ENCODE results near the gene MAGI3. TPM values are rescaled to one million over a fixed set of nuclear protein-coding genes. Genes with fewer than 3 reads are reported as not detected.
"Not testable (repeated sequence)": the region's sequence is repeated elsewhere in the genome, so short reads cannot be mapped to it uniquely, and the experiment has no call there.

MAGI3 gene
- total RNA-seq, 1 experiment from 2014 or later, result 1.4 TPM

GRCh38 chr1:113542221-113542701 is 151.9 kb downstream of the MAGI3 start:
- DNase-seq (ENCODE audit: low spot score), result no peak
- in situ Hi-C loops (cut with HindIII; ENCODE audit: low sequenced_read_pairs), result no loop called here

DNA sequence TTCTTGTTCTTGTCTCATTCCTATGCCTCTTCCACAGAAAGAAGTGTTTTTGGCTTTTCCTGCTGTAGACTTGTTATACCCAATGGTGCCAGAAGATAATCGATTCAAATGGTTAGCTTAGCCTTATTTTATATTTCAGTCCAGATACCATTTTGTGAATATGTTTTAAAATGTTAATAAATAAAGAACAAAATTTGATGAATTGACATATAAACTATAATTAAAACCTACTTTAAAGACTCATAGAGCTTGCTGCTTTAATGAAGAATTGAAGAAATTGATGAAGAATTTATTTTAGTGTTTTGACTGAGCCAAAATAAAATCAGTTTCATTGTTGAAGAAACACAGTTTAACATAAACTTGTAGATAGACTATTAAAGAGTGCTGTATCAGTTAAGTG is 152.8 kb downstream of the MAGI3 start:
- DNase-seq (ENCODE audit: low spot score), result no peak
- in situ Hi-C loops (cut with HindIII; ENCODE audit: low sequenced_read_pairs), result no loop called here

DNA sequence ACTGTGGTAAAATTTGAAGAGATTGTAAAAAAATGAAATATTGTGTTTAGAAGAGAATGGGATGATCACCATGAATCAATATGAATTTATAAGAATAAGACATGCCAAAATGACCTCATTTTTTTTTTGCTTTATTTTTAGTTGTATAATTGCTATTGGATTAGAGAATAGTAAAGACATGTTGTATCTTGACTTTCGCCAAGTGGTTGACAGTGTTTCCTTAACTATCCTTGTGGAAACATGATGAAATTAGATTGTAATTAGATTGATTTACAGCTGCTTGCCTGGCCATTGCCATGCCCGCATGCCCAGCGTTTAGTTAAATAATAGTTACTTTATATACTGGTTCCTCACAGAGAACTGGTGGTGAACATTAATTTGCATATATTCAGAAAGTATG is 154.9 kb downstream of the MAGI3 start:
- no peak for DNase-seq (ENCODE audit: low spot score)
- in situ Hi-C loops (cut with HindIII; ENCODE audit: low sequenced_read_pairs), result no loop called here

DNA sequence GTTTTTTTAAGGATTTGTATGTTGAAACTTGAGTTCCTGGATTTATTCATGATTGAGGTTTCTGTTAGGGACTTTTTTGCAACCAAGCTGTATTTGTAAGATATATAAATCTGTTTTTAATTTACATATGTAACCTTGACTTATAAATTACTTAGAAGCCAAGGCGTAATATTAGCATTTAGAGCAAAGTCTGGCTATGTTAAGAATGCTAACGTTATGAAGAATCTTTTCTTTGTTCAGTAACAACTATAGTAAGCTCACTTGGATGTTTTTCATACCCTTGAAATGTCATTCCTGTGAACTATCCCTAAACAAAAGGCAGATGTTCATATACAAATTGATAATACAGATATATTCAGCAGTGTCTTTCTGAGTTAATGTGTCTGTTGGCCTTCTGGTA is 155.3 kb downstream of the MAGI3 start:
- no peak for DNase-seq (ENCODE audit: low spot score)
- in situ Hi-C loops (cut with HindIII; ENCODE audit: low sequenced_read_pairs), result no loop called here

- DNase-seq (ENCODE audit: low spot score), result no peak
- in situ Hi-C loops (cut with HindIII; ENCODE audit: low sequenced_read_pairs), result no loop called here
These were observed 161.4 kb downstream of the MAGI3 start for GRCh38 chr1:113551728-113552127.

- no peak for DNase-seq (ENCODE audit: low spot score)
- in situ Hi-C loops (cut with HindIII; ENCODE audit: low sequenced_read_pairs), result no loop called here
These were observed 161.9 kb downstream of the MAGI3 start for GRCh38 chr1:113552244-113552643.

DNA sequence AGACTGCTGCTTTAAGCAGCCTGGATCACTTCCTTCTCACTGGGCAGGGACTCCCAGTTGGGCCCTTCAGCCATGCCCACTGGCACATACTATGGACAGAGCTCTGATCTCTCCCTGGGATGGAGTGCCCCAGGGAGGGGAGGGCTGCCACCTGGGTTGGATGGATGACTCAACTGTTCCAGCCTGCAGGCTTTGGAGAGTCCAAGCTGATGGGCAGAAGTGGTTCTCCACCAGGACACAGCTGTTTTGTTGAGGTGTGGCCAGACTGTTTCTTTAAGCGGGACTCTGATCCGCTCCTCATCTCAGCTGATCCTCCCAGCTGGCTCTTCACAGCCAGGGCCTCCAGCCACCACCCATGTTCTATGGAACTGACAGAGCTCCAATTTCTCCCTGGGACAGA is 166.9 kb downstream of the MAGI3 start:
- in situ Hi-C loops (cut with HindIII; ENCODE audit: low sequenced_read_pairs), result no loop called here
- DNase-seq (ENCODE audit: low spot score), result no peak

DNA sequence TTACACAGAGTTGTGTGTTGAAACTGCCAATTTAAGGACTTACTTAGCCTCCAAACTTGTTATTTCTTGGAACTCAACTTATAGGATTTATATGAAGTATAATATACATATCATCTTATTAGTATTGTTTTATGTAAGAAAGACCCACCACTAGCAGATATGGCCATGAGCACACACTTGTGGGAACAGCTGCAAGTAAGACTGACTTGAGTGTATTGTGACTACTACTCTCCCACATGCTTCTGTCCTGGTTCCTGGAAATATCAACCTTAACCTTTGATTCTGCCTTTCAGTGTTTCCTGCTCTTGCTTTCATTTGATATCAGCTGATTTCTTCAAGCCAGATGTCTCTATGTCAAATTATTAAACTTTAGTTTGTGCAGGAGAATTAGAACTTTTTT is 175.3 kb downstream of the MAGI3 start:
- in situ Hi-C loops (cut with HindIII; ENCODE audit: low sequenced_read_pairs), result no loop called here
- no peak for DNase-seq (ENCODE audit: low spot score)

DNA sequence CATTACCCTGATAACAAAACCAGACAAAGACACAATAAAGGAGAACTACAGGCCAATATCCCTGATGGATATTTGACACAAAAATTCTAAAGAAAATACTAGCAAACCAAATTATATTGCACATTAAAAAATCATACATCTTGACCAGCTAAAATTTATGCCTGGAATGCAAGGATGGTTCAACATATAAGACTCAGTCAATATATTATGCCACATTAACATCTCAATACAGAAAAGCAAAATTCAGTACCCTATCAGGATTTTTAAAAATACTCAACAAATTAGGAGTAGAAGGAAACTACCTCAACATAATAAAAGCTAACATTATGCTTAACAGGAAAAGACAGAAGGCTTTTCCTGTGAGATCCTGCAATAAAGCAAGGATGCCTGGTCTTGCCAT is 177.1 kb downstream of the MAGI3 start:
- no peak for DNase-seq (ENCODE audit: low spot score)
- in situ Hi-C loops (cut with HindIII; ENCODE audit: low sequenced_read_pairs), result no loop called here

GRCh38 chr1:113575744-113576260 is 185.5 kb downstream of the MAGI3 start:
- in situ Hi-C loops (cut with HindIII; ENCODE audit: low sequenced_read_pairs); DNase-seq (ENCODE audit: low spot score): not testable (repeated sequence)

- no peak for DNase-seq (ENCODE audit: low spot score)
- in situ Hi-C loops (cut with HindIII; ENCODE audit: low sequenced_read_pairs), result no loop called here
These were observed 186.0 kb downstream of the MAGI3 start for GRCh38 chr1:113576271-113576670.

- in situ Hi-C loops (cut with HindIII; ENCODE audit: low sequenced_read_pairs), result no loop called here
- DNase-seq (ENCODE audit: low spot score), result no peak
These were observed 189.1 kb downstream of the MAGI3 start for GRCh38 chr1:113579256-113580018.

DNA sequence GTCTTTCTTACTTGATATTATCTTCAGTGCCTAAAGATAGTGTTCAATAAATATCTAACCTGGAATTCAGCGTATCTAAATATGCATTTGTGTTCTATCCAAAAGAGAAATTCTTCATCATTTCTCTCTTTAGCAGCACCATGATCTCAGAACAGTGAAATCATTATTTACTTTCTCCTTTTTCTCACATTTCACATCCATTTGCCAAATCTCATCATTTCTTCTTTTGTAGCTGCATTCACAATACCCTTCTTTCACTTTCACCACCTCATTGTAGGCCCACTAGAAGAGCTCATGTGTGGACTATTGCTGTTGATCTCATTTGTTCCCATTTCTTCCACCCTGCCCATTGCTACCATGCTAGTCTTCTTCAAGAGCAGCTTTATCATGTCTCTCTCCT is 191.0 kb downstream of the MAGI3 start:
- in situ Hi-C loops (cut with HindIII; ENCODE audit: low sequenced_read_pairs), result no loop called here
- no peak for DNase-seq (ENCODE audit: low spot score)

DNA sequence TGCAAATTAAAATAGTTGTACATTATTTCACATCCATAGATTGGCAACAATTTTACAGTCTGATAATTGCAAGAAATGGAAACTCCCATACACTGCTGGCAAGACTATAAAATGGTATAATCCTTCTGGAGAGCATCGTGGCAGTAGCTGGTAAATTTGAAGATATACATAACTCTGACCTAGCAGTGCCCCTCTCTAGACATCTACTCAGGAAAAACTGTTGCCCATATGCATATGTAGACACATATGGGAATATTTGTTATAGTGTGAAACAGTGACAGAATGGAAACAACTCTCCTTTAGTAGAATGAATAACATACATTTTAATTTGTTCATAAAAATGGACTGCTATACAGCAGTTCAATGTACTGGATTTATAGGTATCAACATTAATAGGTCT is 191.8 kb downstream of the MAGI3 start:
- in situ Hi-C loops (cut with HindIII; ENCODE audit: low sequenced_read_pairs), result no loop called here
- no peak for DNase-seq (ENCODE audit: low spot score)

- no peak for DNase-seq (ENCODE audit: low spot score)
- in situ Hi-C loops (cut with HindIII; ENCODE audit: low sequenced_read_pairs), result no loop called here
These were observed 197.2 kb downstream of the MAGI3 start for GRCh38 chr1:113587475-113587874.

DNA sequence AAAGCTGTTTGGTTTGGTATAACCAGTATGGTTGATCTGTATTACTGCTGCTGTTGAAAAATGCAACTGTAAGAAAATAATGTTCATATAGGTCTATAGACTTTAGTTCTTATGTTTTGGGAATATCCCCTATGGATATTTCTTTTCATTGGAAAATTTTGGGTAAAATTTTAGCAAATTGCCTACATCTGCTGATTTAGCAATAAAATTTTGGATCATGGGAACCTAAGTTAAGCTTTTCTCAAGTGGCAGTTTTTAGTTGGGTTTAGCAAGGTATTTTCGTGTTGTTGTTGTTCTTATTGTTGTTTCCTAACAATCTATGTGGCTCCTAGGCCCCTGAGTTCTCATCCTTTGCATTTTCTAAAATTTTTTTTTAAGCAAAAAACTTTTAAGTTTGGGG is 201.9 kb downstream of the MAGI3 start:
- in situ Hi-C loops (cut with HindIII; ENCODE audit: low sequenced_read_pairs), result no loop called here
- no peak for DNase-seq (ENCODE audit: low spot score)

DNA sequence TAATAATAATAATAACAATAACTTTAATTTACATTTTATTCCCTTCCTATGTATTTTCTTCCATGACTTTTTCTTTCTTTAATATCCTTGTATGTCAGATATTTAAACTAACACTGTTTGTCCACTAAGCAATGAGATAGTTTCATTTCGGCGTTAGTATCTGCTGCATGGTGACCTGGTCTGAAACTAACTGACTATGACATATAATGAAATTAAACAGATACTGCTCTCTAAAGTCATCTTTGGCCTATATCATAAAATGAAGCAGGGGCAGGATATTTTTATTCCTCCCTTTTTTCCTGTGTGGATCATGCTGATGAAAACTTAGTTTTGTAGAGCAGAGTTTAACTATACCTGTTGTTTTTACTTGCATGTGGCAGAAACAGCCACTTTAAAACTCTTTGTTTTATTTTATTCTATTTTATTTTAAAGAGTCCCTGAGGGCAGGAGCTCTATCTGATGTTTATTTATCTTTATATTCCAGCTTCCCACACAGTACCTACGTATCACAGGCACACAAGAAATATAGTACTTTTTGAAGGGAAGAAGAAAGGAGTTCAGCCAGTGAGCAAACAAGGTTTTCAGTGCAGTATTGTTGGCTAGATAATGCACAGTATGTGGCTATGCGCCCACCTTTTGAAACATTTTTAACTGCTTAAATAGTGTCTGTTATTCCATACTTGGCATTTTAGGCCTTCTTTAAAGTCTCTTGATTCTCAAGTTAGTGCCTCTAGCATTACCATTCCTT is 203.4 kb downstream of the MAGI3 start:
- in situ Hi-C loops (cut with HindIII; ENCODE audit: low sequenced_read_pairs), result no loop called here
- DNase-seq (ENCODE audit: low spot score), result no peak

DNA sequence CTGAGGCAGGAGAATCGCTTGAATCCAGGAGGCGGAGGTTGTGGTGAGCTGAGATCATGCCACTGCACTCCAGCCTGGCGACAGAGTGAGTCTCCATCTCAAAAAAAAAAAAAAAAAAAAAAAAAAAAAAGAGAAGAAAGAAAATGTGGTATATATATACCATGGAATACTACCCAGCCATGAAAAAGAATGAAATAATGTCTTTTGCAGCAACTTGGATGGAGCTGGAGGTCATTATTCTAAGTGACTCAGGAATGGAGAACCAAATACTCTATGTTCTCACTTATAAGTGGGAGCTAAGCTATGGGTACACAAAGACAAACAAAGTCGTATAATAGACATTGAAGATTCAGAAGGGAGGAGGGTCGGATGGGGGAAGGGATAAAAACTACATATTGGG is 214.2 kb downstream of the MAGI3 start:
- DNase-seq (ENCODE audit: low spot score); in situ Hi-C loops (cut with HindIII; ENCODE audit: low sequenced_read_pairs): not testable (repeated sequence)

GRCh38 chr1:113605146-113605545 is 214.8 kb downstream of the MAGI3 start:
- in situ Hi-C loops (cut with HindIII; ENCODE audit: low sequenced_read_pairs), result no loop called here
- DNase-seq (ENCODE audit: low spot score), result no peak

GRCh38 chr1:113608399-113608798 is 218.1 kb downstream of the MAGI3 start:
- in situ Hi-C loops (cut with HindIII; ENCODE audit: low sequenced_read_pairs), result no loop called here
- no peak for DNase-seq (ENCODE audit: low spot score)

Measured in G401 (cell line).